ENCODE results near the gene OLFML2A.
"Not testable (repeated sequence)": the region's sequence is repeated elsewhere in the genome, so short reads cannot be mapped to it uniquely, and the experiment has no call there.

The OLFML2A gene

GRCh38 chr9:124769549-124770358, 7.2 kb upstream of the OLFML2A start:
- Histone ChIP-seq H3K4me1 (ENCODE audit: control extremely low read depth in 1 of 4, control insufficient read depth in 4 of 4, insufficient read depth in 4 of 4, low read length in 3 of 4) (peaks cover 13 to 60% (median 36%) of the 10 kb centered on the region in 4 experiments), H3K27me3 (replicated peaks in 2 of 5; ENCODE audit: control insufficient read depth in 4 of 5, insufficient read depth in 5 of 5, low read length in 4 of 5) (no peaks in the 10 kb centered on the region), H3K9me3 (ENCODE audit: control extremely low read depth in 1 of 5, control insufficient read depth in 4 of 5, insufficient read depth in 2 of 5, low read depth in 1 of 5, low read length in 4 of 5) (no peaks in the 10 kb centered on the region), H3K36me3 (ENCODE audit: control insufficient read depth in 4 of 4, insufficient read depth in 4 of 4, low read length in 3 of 4) (no peaks in the 10 kb centered on the region), H3K27ac (ENCODE audit: insufficient read depth in 1 of 2, low read depth in 1 of 2, low read length in 2 of 2, poor library complexity in 1 of 2, severe bottlenecking in 2 of 2) (peak overlapping the region; percentile 50 to 97), H3K4me3 (ENCODE audit: control insufficient read depth in 1 of 7, extremely low read depth in 1 of 7, insufficient read depth in 4 of 7, low read depth in 2 of 7, low read length in 6 of 7) (peak overlapping the region; percentile 62 to 98 (median 89))
- WGBS (ENCODE audit: insufficient coverage): under 1% methylated on average over 40 of the region's 56 CpGs
- DNase-seq: peak in 1 of 3 donors; percentile 38
- ChIA-PET CTCF (interaction anchor here (0.6 to 13.9 kb wide), 8 partner anchors 8 to 589 kb away, joined by 3 to 547 read pairs (median 6); partner anchors contain the start of genes ARPC5L, RPL35 and WDR38), POLR2A (interaction anchor here (0.7 to 1.1 kb wide), 2 partner anchors 84 to 96 kb away, joined by 3 read pairs; partner anchors contain the start of gene WDR38)

GRCh38 chr9:124770359-124771020, 6.4 kb upstream of the OLFML2A start:
- under 1% methylated on average over 35 of the region's 43 CpGs for WGBS (ENCODE audit: insufficient coverage)
- H3K4me3 ChIP-seq (ENCODE audit: control insufficient read depth in 1 of 7, extremely low read depth in 1 of 7, insufficient read depth in 4 of 7, low read depth in 2 of 7, low read length in 6 of 7): peak overlapping the region; percentile 85 to 98 (median 92)
- peaks cover 13 to 54% (median 33%) of the 10 kb centered on the region in 4 experiments for H3K4me1 ChIP-seq (ENCODE audit: control extremely low read depth in 1 of 4, control insufficient read depth in 4 of 4, insufficient read depth in 4 of 4, low read length in 3 of 4)
- DNase-seq: peak in 2 of 3 donors; percentile 68 to 73
- POLR2A ChIA-PET: interaction anchor here (1.1 kb wide), 2 partner anchors 83 to 91 kb away, joined by 3 to 5 read pairs; partner anchors contain the start of genes ARPC5L, RPL35 and WDR38
- CTCF ChIA-PET: interaction anchor here (0.7 to 13.9 kb wide), 10 partner anchors 8 to 589 kb away, joined by 3 to 547 read pairs (median 6); partner anchors contain the start of genes ARPC5L, RPL35 and WDR38
- H3K27ac ChIP-seq (ENCODE audit: insufficient read depth in 1 of 2, low read depth in 1 of 2, low read length in 2 of 2, poor library complexity in 1 of 2, severe bottlenecking in 2 of 2): peak overlapping the region; percentile 94 to 97
- no peaks in the 10 kb centered on the region for H3K27me3 ChIP-seq (replicated peaks in 2 of 5; ENCODE audit: control insufficient read depth in 4 of 5, insufficient read depth in 5 of 5, low read length in 4 of 5)
- no peaks in the 10 kb centered on the region for H3K36me3 ChIP-seq (ENCODE audit: control insufficient read depth in 4 of 4, insufficient read depth in 4 of 4, low read length in 3 of 4)
- H3K9me3 ChIP-seq (ENCODE audit: control extremely low read depth in 1 of 5, control insufficient read depth in 4 of 5, insufficient read depth in 2 of 5, low read depth in 1 of 5, low read length in 4 of 5): no peaks in the 10 kb centered on the region

GRCh38 chr9:124771021-124771866, 5.7 kb upstream of the OLFML2A start, which contains the start of gene NR6A1:
NR6A1 (minus strand) TSS chr9:124771311.
- peak within 1 kb of the TSS; percentile 85 to 98 (median 92) for H3K4me3 ChIP-seq (ENCODE audit: control insufficient read depth in 1 of 7, extremely low read depth in 1 of 7, insufficient read depth in 4 of 7, low read depth in 2 of 7, low read length in 6 of 7)
- H3K4me1 ChIP-seq (ENCODE audit: control extremely low read depth in 1 of 4, control insufficient read depth in 4 of 4, insufficient read depth in 4 of 4, low read length in 3 of 4): peaks cover 13 to 57% (median 34%) of the 10 kb centered on the region in 4 experiments
- WGBS (ENCODE audit: insufficient coverage): 0% methylated on average over 58 of the region's 82 CpGs
- peak; percentile 96 to 98 (median 98) for DNase-seq
- H3K27me3 ChIP-seq (replicated peaks in 2 of 5; ENCODE audit: control insufficient read depth in 4 of 5, insufficient read depth in 5 of 5, low read length in 4 of 5): peaks cover 0 to 5% (median 0%) of the 10 kb centered on the region in 5 experiments
- ChIA-PET CTCF (interaction anchor here (0.6 to 13.9 kb wide), 11 partner anchors 9 to 936 kb away, joined by 3 to 547 read pairs (median 4); partner anchors contain the start of genes ARPC5L, MAPKAP1, RPL35 and WDR38), POLR2A (interaction anchor here (0.5 to 1.1 kb wide), 3 partner anchors 30 to 91 kb away, joined by 3 to 5 read pairs (median 4); partner anchors contain the start of genes ARPC5L and RPL35)
- no peaks in the 10 kb centered on the region for H3K36me3 ChIP-seq (ENCODE audit: control insufficient read depth in 4 of 4, insufficient read depth in 4 of 4, low read length in 3 of 4)
- peak within 1 kb of the TSS; percentile 94 to 97 for H3K27ac ChIP-seq (ENCODE audit: insufficient read depth in 1 of 2, low read depth in 1 of 2, low read length in 2 of 2, poor library complexity in 1 of 2, severe bottlenecking in 2 of 2)
- H3K9me3 ChIP-seq (ENCODE audit: control extremely low read depth in 1 of 5, control insufficient read depth in 4 of 5, insufficient read depth in 2 of 5, low read depth in 1 of 5, low read length in 4 of 5): no peaks in the 10 kb centered on the region

- no peaks in the 10 kb centered on the region for H3K36me3 ChIP-seq (ENCODE audit: control insufficient read depth in 4 of 4, insufficient read depth in 4 of 4, low read length in 3 of 4)
- peak in 2 of 3 donors; percentile 50 to 56 for DNase-seq
- ChIA-PET POLR2A (interaction anchor here (0.5 to 1.1 kb wide), 2 partner anchors 88 to 90 kb away, joined by 4 to 5 read pairs; partner anchors contain the start of genes ARPC5L and RPL35), CTCF (interaction anchor here (0.6 to 13.9 kb wide), 19 partner anchors 8 to 935 kb away, joined by 3 to 547 read pairs (median 3); partner anchors contain the start of genes ARPC5L, MAPKAP1, RPL35 and WDR38)
- H3K27ac ChIP-seq (ENCODE audit: insufficient read depth in 1 of 2, low read depth in 1 of 2, low read length in 2 of 2, poor library complexity in 1 of 2, severe bottlenecking in 2 of 2): peak overlapping the region in 1 of 2 experiments; percentile 97
- H3K4me3 ChIP-seq (ENCODE audit: control insufficient read depth in 1 of 7, extremely low read depth in 1 of 7, insufficient read depth in 4 of 7, low read depth in 2 of 7, low read length in 6 of 7): peak overlapping the region in 6 of 7 experiments; percentile 77 to 98 (median 90)
- H3K9me3 ChIP-seq (ENCODE audit: control extremely low read depth in 1 of 5, control insufficient read depth in 4 of 5, insufficient read depth in 2 of 5, low read depth in 1 of 5, low read length in 4 of 5): no peaks in the 10 kb centered on the region
- H3K27me3 ChIP-seq (replicated peaks in 2 of 5; ENCODE audit: control insufficient read depth in 4 of 5, insufficient read depth in 5 of 5, low read length in 4 of 5): peaks cover 0 to 6% (median 3%) of the 10 kb centered on the region in 5 experiments
- H3K4me1 ChIP-seq (ENCODE audit: control extremely low read depth in 1 of 4, control insufficient read depth in 4 of 4, insufficient read depth in 4 of 4, low read length in 3 of 4): peaks cover 13 to 56% (median 38%) of the 10 kb centered on the region in 4 experiments
- WGBS (ENCODE audit: insufficient coverage): 25% methylated on average over 38 of the region's 39 CpGs
Measured at GRCh38 chr9:124771867-124772679, 4.9 kb upstream of the OLFML2A start.

GRCh38 chr9:124772877-124773276, 4.1 kb upstream of the OLFML2A start:
- H3K4me3 ChIP-seq (ENCODE audit: control insufficient read depth in 1 of 7, extremely low read depth in 1 of 7, insufficient read depth in 4 of 7, low read depth in 2 of 7, low read length in 6 of 7); H3K9me3 ChIP-seq (ENCODE audit: control extremely low read depth in 1 of 5, control insufficient read depth in 4 of 5, insufficient read depth in 2 of 5, low read depth in 1 of 5, low read length in 4 of 5); H3K27me3 ChIP-seq (replicated peaks in 2 of 5; ENCODE audit: control insufficient read depth in 4 of 5, insufficient read depth in 5 of 5, low read length in 4 of 5); H3K27ac ChIP-seq (ENCODE audit: insufficient read depth in 1 of 2, low read depth in 1 of 2, low read length in 2 of 2, poor library complexity in 1 of 2, severe bottlenecking in 2 of 2); H3K36me3 ChIP-seq (ENCODE audit: control insufficient read depth in 4 of 4, insufficient read depth in 4 of 4, low read length in 3 of 4); DNase-seq; POLR2A ChIA-PET: not testable (repeated sequence)
- CTCF ChIA-PET: interaction anchor here (0.5 to 13.9 kb wide), 18 partner anchors 9 to 219 kb away, joined by 3 to 547 read pairs (median 3); partner anchors contain the start of genes ARPC5L, RPL35 and WDR38
- H3K4me1 ChIP-seq (ENCODE audit: control extremely low read depth in 1 of 4, control insufficient read depth in 4 of 4, insufficient read depth in 4 of 4, low read length in 3 of 4): peaks cover 12 to 54% (median 38%) of the 10 kb centered on the region in 4 experiments
- 99% methylated on average over 15 of the region's 15 CpGs for whole genome bisulfite sequencing (ENCODE audit: insufficient coverage)
